ENCODE measurements around the gene AP1S2. TPM values are rescaled to one million over a fixed set of nuclear protein-coding genes. Genes with fewer than 3 reads are reported as not detected.

AP1S2 gene
- total RNA-seq, 2 donors from 2014 or later: 133 to 220 TPM

- TF ChIP-seq CTCF (conservative IDR thresholded peaks at IDR 0.05): no peak
- no peak overlapping the region for H3K4me3 Mint-ChIP-seq
- peaks cover 37% of the 10 kb centered on the region for H3K36me3 ChIP-seq (ENCODE audit: control insufficient read depth, insufficient read depth, low read length)
- no peak overlapping the region for H3K27ac Mint-ChIP-seq
- H3K27ac ChIP-seq (ENCODE audit: low read depth, low read length): no peak overlapping the region
- H3K4me1 Mint-ChIP-seq: peaks cover 11% of the 10 kb centered on the region
- no peaks in the 10 kb centered on the region for H3K9me3 Mint-ChIP-seq
- H3K27me3 Mint-ChIP-seq (ENCODE audit: insufficient read depth): no peaks in the 10 kb centered on the region
- no peak overlapping the region for H3K4me3 ChIP-seq (ENCODE audit: low read length)
- DNase-seq: no peak
- H3K4me1 ChIP-seq (ENCODE audit: control insufficient read depth, insufficient read depth, low read length): no peaks in the 10 kb centered on the region
- peaks cover 48% of the 10 kb centered on the region for H3K36me3 Mint-ChIP-seq (ENCODE audit: low read depth)
- H3K9ac ChIP-seq (ENCODE audit: extremely low read depth, low read length, poor library complexity, severe bottlenecking): no peak overlapping the region
- 93% methylated on average over 17 of the region's 23 CpGs; no CpG with 5 or more reads in 1 of the 2 experiments for WGBS, 2 experiments (ENCODE audit: insufficient coverage in 1 of 2, insufficient read length in 1 of 2)
- no peaks in the 10 kb centered on the region for H3K9me3 ChIP-seq (ENCODE audit: control insufficient read depth, low read length)
- no peaks in the 10 kb centered on the region for H3K27me3 ChIP-seq (ENCODE audit: control insufficient read depth, insufficient read depth, low read length, poor library complexity, severe bottlenecking)
Observed at GRCh38 chrX:15822922-15823321, 31.7 kb downstream of the AP1S2 start.

GRCh38 chrX:15820106-15821073 lies 34.2 kb downstream of the AP1S2 start:
- peaks cover 9% of the 10 kb centered on the region for H3K4me1 Mint-ChIP-seq
- Histone ChIP-seq H3K36me3 (ENCODE audit: control insufficient read depth, insufficient read depth, low read length) (peaks cover 25% of the 10 kb centered on the region), H3K4me1 (ENCODE audit: control insufficient read depth, insufficient read depth, low read length) (no peaks in the 10 kb centered on the region), H3K9ac (ENCODE audit: extremely low read depth, low read length, poor library complexity, severe bottlenecking) (no peak overlapping the region), H3K4me3 (ENCODE audit: low read length) (no peak overlapping the region), H3K27ac (ENCODE audit: low read depth, low read length) (no peak overlapping the region), H3K9me3 (ENCODE audit: control insufficient read depth, low read length) (no peaks in the 10 kb centered on the region), H3K27me3 (ENCODE audit: control insufficient read depth, insufficient read depth, low read length, poor library complexity, severe bottlenecking) (no peaks in the 10 kb centered on the region)
- DNase-seq: no peak
- TF ChIP-seq CTCF (conservative IDR thresholded peaks at IDR 0.05): no peak
- 93 to 98% methylated on average over 6 to 14 of the region's 14 CpGs for WGBS, 2 experiments (ENCODE audit: insufficient coverage in 1 of 2, insufficient read length in 1 of 2)
- H3K9me3 Mint-ChIP-seq: no peaks in the 10 kb centered on the region
- no peaks in the 10 kb centered on the region for H3K27me3 Mint-ChIP-seq (ENCODE audit: insufficient read depth)
- no peak overlapping the region for H3K4me3 Mint-ChIP-seq
- H3K36me3 Mint-ChIP-seq (ENCODE audit: low read depth): peaks cover 59% of the 10 kb centered on the region
- no peak overlapping the region for H3K27ac Mint-ChIP-seq

GRCh38 chrX:15816886-15817285 lies 37.7 kb downstream of the AP1S2 start:
- H3K4me1 Mint-ChIP-seq: peaks cover 9% of the 10 kb centered on the region
- H3K27me3 Mint-ChIP-seq (ENCODE audit: insufficient read depth): no peaks in the 10 kb centered on the region
- no peak overlapping the region for H3K4me3 Mint-ChIP-seq
- WGBS, 2 experiments (ENCODE audit: insufficient coverage in 1 of 2, insufficient read length in 1 of 2): 90% methylated on average over 4 of the region's 4 CpGs; no CpG with 5 or more reads in 1 of the 2 experiments
- H3K27me3 ChIP-seq (ENCODE audit: control insufficient read depth, insufficient read depth, low read length, poor library complexity, severe bottlenecking): no peaks in the 10 kb centered on the region
- H3K36me3 Mint-ChIP-seq (ENCODE audit: low read depth): peaks cover 71% of the 10 kb centered on the region
- H3K27ac Mint-ChIP-seq: peak overlapping the region; percentile 83
- no peaks in the 10 kb centered on the region for H3K9me3 ChIP-seq (ENCODE audit: control insufficient read depth, low read length)
- H3K4me1 ChIP-seq (ENCODE audit: control insufficient read depth, insufficient read depth, low read length): no peaks in the 10 kb centered on the region
- TF ChIP-seq CTCF (conservative IDR thresholded peaks at IDR 0.05): no peak
- H3K27ac ChIP-seq (ENCODE audit: low read depth, low read length): no peak overlapping the region
- DNase-seq: peak; percentile 50
- peaks cover 46% of the 10 kb centered on the region for H3K36me3 ChIP-seq (ENCODE audit: control insufficient read depth, insufficient read depth, low read length)
- H3K9ac ChIP-seq (ENCODE audit: extremely low read depth, low read length, poor library complexity, severe bottlenecking): no peak overlapping the region
- no peak overlapping the region for H3K4me3 ChIP-seq (ENCODE audit: low read length)
- H3K9me3 Mint-ChIP-seq: no peaks in the 10 kb centered on the region

All from endodermal cell (in vitro differentiated cells).